SU-DHL-6 (cell line): ENCODE data around the gene INAFM2.

Experiments
- H2AFZ ChIP-seq: fragments of 200-600 bp; sonication (generic); 2 replicates; pipeline ENCODE4 v1.6.1; 2014; ENCODE audit warnings: low read depth, mild to moderate bottlenecking, moderate library complexity, mixed read lengths, antibody characterized with exemption, low read length; ENCODE audit not compliant: severe bottlenecking
- H3F3A ChIP-seq: fragments of 200-600 bp; shearing (Covaris generic); 2 replicates; pipeline ENCODE4 v1.6.0; 2016; ENCODE audit warnings: antibody characterized with exemption, mild to moderate bottlenecking; ENCODE audit not compliant: insufficient read depth
- H3K27ac ChIP-seq: fragments of 200-600 bp; sonication (generic); 2 replicates; pipeline ENCODE4 v1.5.1; 2016; ENCODE audit warnings: low read depth, mild to moderate bottlenecking, low read length, moderate library complexity, mixed read lengths
- H3K27me3 ChIP-seq: fragments of 200-600 bp; sonication (generic), shearing (Covaris generic); 2 replicates; pipeline ENCODE4 v1.6.0; 2014; ENCODE audit warnings: mild to moderate bottlenecking, low read length
- H3K36me3 ChIP-seq: fragments of 200-600 bp; sonication (generic); 2 replicates; pipeline ENCODE4 v1.6.1; 2014; ENCODE audit warnings: mild to moderate bottlenecking, low read length, mixed read lengths
- H3K4me2 ChIP-seq: fragments of 300-600, 200-600 bp; shearing (Covaris generic), sonication (generic); 2 replicates; pipeline ENCODE4 v1.6.0; 2014; ENCODE audit warnings: low read length, low read depth, mild to moderate bottlenecking; ENCODE audit not compliant: poor library complexity, severe bottlenecking
- H3K4me3 ChIP-seq: fragments of 200-600 bp; sonication (generic); 2 replicates; pipeline ENCODE4 v1.5.1; 2014; ENCODE audit warnings: antibody characterized with exemption, low read length, mild to moderate bottlenecking, mixed read lengths; ENCODE audit not compliant: insufficient read depth, poor library complexity, severe bottlenecking
- H3K79me2 ChIP-seq: fragments of 200-600 bp; sonication (generic); 2 replicates; pipeline ENCODE4 v1.6.1; 2014; ENCODE audit warnings: mild to moderate bottlenecking, low read length, moderate library complexity; ENCODE audit not compliant: insufficient read depth
- H3K9ac ChIP-seq: fragments of 200-600 bp; sonication (generic); 2 replicates; pipeline ENCODE4 v1.7.0; 2014; ENCODE audit warnings: mild to moderate bottlenecking, low read length
- H3K9me2 ChIP-seq: fragments of 200-600 bp; sonication (generic); replicated peaks from 2 replicates; pipeline ENCODE4 v1.6.1; 2014; ENCODE audit warnings: low read length; ENCODE audit not compliant: insufficient read depth
- H3K9me3 ChIP-seq: fragments of 200-600 bp; sonication (generic); 2 replicates; pipeline ENCODE4 v1.6.1; 2014; ENCODE audit warnings: low read length, mixed read lengths; ENCODE audit not compliant: insufficient read depth
- H4K20me1 ChIP-seq: fragments of 200-600 bp; sonication (generic); 2 replicates; pipeline ENCODE4 v1.6.1; 2014; ENCODE audit warnings: low read depth, mild to moderate bottlenecking, antibody characterized with exemption, low read length, moderate library complexity, mixed read lengths
- CTCF ChIP-seq: fragments of 200-600 bp; sonication (generic); IDR thresholded peaks from one replicate; pipeline ENCODE4 v1.5.1; 2017; ENCODE audit warnings: antibody characterized with exemption, mild to moderate bottlenecking, low read length, moderate library complexity; ENCODE audit not compliant: insufficient read depth, poor library complexity, severe bottlenecking
- EZH2phosphoT487 ChIP-seq: fragments of 200-600 bp; sonication (generic), shearing (Covaris generic); conservative IDR thresholded peaks from 2 replicates; pipeline ENCODE4 v1.6.1; 2018; ENCODE audit warnings: mild to moderate bottlenecking, antibody characterized with exemption, low read length, moderate library complexity, mixed read lengths

Gene INAFM2

DNA sequence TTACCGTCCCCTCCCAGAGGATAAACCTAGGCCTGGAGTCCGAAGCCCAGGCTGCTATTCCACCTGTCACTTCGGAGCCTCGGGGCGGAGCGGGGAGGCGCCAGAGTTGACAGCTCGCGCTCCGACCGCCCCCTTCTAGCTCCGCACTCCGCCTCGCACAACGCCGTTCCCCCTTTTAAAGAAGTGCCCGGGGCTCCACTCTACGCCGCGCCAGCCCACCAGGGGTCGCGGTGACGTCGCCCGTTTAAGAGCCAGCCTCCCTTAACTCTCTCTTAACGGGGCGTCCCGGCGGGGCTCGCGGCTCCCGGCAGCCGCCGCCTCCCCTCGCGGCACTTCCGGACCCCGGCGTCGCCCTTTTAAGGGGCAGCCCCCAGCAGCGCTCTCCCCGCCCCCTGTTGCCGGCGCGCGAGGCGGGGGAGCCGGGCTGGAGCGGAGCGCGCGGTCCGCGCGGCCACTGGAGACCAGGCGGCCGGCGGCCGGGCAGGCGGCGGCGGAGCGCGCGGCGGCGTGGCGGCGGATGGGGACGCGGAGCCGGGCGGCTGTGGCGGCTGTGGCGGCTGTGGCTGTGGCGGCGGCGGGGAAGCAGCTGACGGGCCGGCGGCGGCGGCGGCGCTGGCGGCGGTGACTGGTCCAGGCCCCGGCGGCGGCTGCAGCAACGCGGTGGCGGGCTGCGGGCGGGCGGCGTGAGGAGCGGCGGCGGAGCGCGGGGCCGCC, at the start of gene INAFM2:
Gene INAFM2 (plus strand): TSS at position 454 of the 714 bp plus-strand sequence. CDS start 364 bp downstream, outside the sequence.
- H2AFZ ChIP-seq = peak within 1 kb of the TSS; percentile 24
- no peak within 1 kb of the TSS for H3K27ac ChIP-seq
- peak within 1 kb of the TSS; percentile 52 for H3K4me3 ChIP-seq
- H3K36me3 ChIP-seq = no peaks in the 10 kb centered on the region
- H3K9me3 ChIP-seq = no peaks in the 10 kb centered on the region
- no peaks in the 10 kb centered on the region for H4K20me1 ChIP-seq
- H3K9me2 ChIP-seq = no peaks in the 10 kb centered on the region
- H3F3A ChIP-seq = no peaks in the 10 kb centered on the region
- H3K4me2 ChIP-seq = peak within 1 kb of the TSS; percentile 52
- H3K27me3 ChIP-seq = no peaks in the 10 kb centered on the region
- H3K9ac ChIP-seq = peak within 1 kb of the TSS; percentile 46; the same call in 1 of the 2 replicates
- peak; percentile 28 for TF ChIP-seq CTCF
- TF ChIP-seq EZH2phosphoT487 = no peak
- H3K79me2 ChIP-seq = no peaks in the 10 kb centered on the region

DNA sequence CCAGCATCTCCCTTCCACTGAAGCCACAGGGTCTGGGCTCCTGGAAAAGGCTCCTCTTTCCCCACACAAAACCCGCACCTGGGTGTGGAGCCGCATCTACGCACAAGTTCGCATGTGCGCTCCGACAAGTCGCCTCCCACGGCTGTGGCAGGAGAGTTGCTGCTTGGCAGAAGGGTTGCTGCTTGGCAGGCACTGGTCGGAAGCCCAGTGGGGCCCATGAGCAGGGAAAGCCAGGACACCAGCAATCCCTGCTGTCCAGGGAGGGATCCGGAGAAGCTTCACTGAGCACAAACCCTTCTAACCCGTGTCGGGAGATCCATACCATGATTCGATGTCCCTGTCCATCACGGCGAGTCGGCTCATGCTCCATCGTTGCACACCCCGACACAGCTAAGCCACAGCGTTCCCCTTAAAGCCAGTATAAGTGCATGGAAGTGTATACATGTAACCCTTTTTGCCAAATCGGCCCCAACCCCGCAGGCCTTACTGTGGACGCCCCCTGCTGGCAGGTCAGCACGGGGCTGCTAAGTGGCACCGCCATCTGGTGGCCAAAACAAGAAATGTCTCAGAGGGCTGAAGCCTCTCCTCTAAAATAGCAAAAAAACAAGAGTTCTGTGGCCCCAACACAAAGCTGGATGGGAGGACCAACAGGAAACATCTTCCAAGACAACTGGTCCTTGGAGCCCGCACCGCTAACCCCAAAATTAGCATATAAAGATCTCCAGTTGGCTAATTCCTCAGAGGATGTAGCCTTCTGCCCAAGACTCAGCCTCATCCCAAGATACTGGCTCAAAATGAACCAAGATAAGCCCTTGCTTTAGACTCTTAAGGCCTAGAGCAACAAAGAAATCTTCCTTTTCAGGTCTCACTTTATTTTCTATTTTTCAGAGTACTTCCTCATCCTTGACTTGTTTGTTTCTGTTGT, 48.9 kb upstream of the INAFM2 start:
- no peak overlapping the region for H3K9ac ChIP-seq
- TF ChIP-seq CTCF = peak; percentile 100
- TF ChIP-seq EZH2phosphoT487 = no peak
- H2AFZ ChIP-seq = no peak overlapping the region

DNA sequence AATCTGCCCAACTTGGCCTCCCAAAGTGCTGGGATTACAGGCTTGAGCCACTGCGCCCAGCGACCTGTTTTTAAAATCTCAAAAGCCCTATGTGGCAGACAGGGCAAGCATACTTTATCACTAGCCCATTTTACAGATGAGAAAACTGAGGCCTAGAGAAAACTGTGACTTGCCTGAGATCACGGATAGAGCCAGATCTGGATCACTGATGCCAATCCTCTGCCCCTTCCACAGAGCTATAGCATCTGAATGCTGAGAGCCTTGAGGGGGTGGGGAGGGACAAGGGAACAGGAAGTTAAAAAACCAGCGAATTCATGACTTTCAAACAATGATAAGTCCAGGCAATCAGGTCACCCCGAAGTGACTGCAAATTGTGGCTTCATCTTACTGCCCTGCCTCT, 48.0 kb upstream of the INAFM2 start:
- H3K79me2 ChIP-seq = no peaks in the 10 kb centered on the region
- H3K27ac ChIP-seq = no peak overlapping the region
- no peak overlapping the region for H2AFZ ChIP-seq
- TF ChIP-seq EZH2phosphoT487 = no peak
- TF ChIP-seq CTCF = no peak
- no peaks in the 10 kb centered on the region for H3K36me3 ChIP-seq
- H3K27me3 ChIP-seq = no peaks in the 10 kb centered on the region
- H3K4me2 ChIP-seq = no peak overlapping the region
- no peaks in the 10 kb centered on the region for H3K9me3 ChIP-seq
- no peaks in the 10 kb centered on the region for H4K20me1 ChIP-seq
- H3K4me3 ChIP-seq = no peak overlapping the region
- H3F3A ChIP-seq = no peaks in the 10 kb centered on the region
- H3K9ac ChIP-seq = no peak overlapping the region
- no peaks in the 10 kb centered on the region for H3K9me2 ChIP-seq

More for the DNA sequence above, 48.9 kb upstream of the INAFM2 start:
- Histone ChIP-seq H3K9me2 (no peaks in the 10 kb centered on the region), H3K4me3 (no peak overlapping the region), H3K36me3 (no peaks in the 10 kb centered on the region), H3K79me2 (no peaks in the 10 kb centered on the region), H3K9me3 (no peaks in the 10 kb centered on the region), H3F3A (no peaks in the 10 kb centered on the region), H3K4me2 (no peak overlapping the region), H4K20me1 (no peaks in the 10 kb centered on the region), H3K27ac (no peak overlapping the region), H3K27me3 (no peaks in the 10 kb centered on the region)
